Activated gamma-delta T cell treated with anti-CD3 and anti-CD28 coated beads, Interleukin-2, amount 50 U/mL, for 16 hours (primary cell): Measurements from ENCODE around the gene BACH1.

ENCODE experiments used
- DNase-seq: peaks from one replicate; pipeline ENCODE4 v3.0.0-alpha.2; 2020; ENCODE audit warnings: low read depth

BACH1 gene

GRCh38 chr21:29293495-29293894 is 5.2 kb upstream of the BACH1 start:
- no peak for DNase-seq

GRCh38 chr21:29295066-29295650 is 3.6 kb upstream of the BACH1 start:
- no peak for DNase-seq

- DNase-seq = no peak
These were observed 2.3 kb upstream of the BACH1 start for GRCh38 chr21:29296446-29296845.

GRCh38 chr21:29297483-29298347 is 1.0 kb upstream of the BACH1 start:
- DNase-seq = no peak

GRCh38 chr21:29299046-29299915 is 559 bp downstream of the BACH1 start:
- peak; percentile 60 for DNase-seq

GRCh38 chr21:29299916-29300806 is 1.4 kb downstream of the BACH1 start:
- DNase-seq = peak; percentile 39

- DNase-seq = no peak
These were observed 2.1 kb downstream of the BACH1 start for GRCh38 chr21:29300807-29301138.

GRCh38 chr21:29301691-29302090 is 3.0 kb downstream of the BACH1 start:
- no peak for DNase-seq

- no peak for DNase-seq
These were observed 3.7 kb downstream of the BACH1 start for GRCh38 chr21:29302359-29302875.

- no peak for DNase-seq
These were observed 4.6 kb downstream of the BACH1 start for GRCh38 chr21:29303288-29303687.

- no peak for DNase-seq
These were observed 5.9 kb downstream of the BACH1 start for GRCh38 chr21:29304597-29304996.

- DNase-seq = no peak
These were observed 6.3 kb downstream of the BACH1 start for GRCh38 chr21:29305068-29305467.

- no peak for DNase-seq
These were observed 6.8 kb downstream of the BACH1 start for GRCh38 chr21:29305561-29305960.

- no peak for DNase-seq
These were observed 8.2 kb downstream of the BACH1 start for GRCh38 chr21:29306920-29307319.

- no peak for DNase-seq
These were observed 9.2 kb downstream of the BACH1 start for GRCh38 chr21:29307718-29308455.

- DNase-seq = no peak
These were observed 9.7 kb downstream of the BACH1 start for GRCh38 chr21:29308456-29308783.

- DNase-seq = no peak
These were observed 11.0 kb downstream of the BACH1 start for GRCh38 chr21:29309703-29310102.

GRCh38 chr21:29311802-29312201 is 13.1 kb downstream of the BACH1 start:
- no peak for DNase-seq

GRCh38 chr21:29312981-29313380 is 14.3 kb downstream of the BACH1 start:
- no peak for DNase-seq

- no peak for DNase-seq
These were observed 15.1 kb downstream of the BACH1 start for GRCh38 chr21:29313662-29314408.
